Measurements from ENCODE around the gene THSD4.

- TF ChIP-seq CTCF (IDR thresholded peaks at IDR 0.05; ENCODE audit: low read depth, low read length, poor library complexity, severe bottlenecking) (peak; percentile 50), EZH2phosphoT487 (IDR thresholded peaks at IDR 0.05; ENCODE audit: borderline replicate concordance, low read length) (no peak)
Measured at GRCh38 chr15:71575474-71576045, 460.3 kb downstream of the THSD4 start.
